Activated T-helper 17 cell treated with anti-CD3 and anti-CD28 coated beads, Interleukin-2, amount 50 U/mL, for 72 hours (primary cell): ENCODE data around the gene AP2B1. TPM values are rescaled to one million over a fixed set of nuclear protein-coding genes. Genes with fewer than 3 reads are reported as not detected.
"Not testable (repeated sequence)": the region's sequence is repeated elsewhere in the genome, so short reads cannot be mapped to it uniquely, and the experiment has no call there.

Experiments
- ATAC-seq: fragments of 150-1000 bp; cut with Tn5 transposase; replicated peaks from 2 replicates; pipeline ENCODE4 v1.10.0; 2021; ENCODE audit warnings: mild to moderate bottlenecking, moderate library complexity
- H3K27ac Mint-ChIP-seq: one replicate; pipeline ENCODE4 v1.8.0; 2022; ENCODE audit warnings: mixed read lengths
- H3K27me3 Mint-ChIP-seq: one replicate; pipeline ENCODE4 v1.8.0; 2022; ENCODE audit warnings: mixed read lengths
- H3K36me3 Mint-ChIP-seq: one replicate; pipeline ENCODE4 v1.8.0; 2022; ENCODE audit warnings: low read depth, mild to moderate bottlenecking, mixed read lengths
- H3K4me1 Mint-ChIP-seq: one replicate; pipeline ENCODE4 v1.8.0; 2022; ENCODE audit warnings: mixed read lengths
- H3K4me3 Mint-ChIP-seq: one replicate; pipeline ENCODE4 v1.8.0; 2022; ENCODE audit warnings: mild to moderate bottlenecking, mixed read lengths
- H3K9me3 Mint-ChIP-seq: one replicate; pipeline ENCODE4 v1.8.0; 2022; ENCODE audit warnings: mixed read lengths
- total RNA-seq, 2 donors: library from RNA; stranded (reverse); gene quantifications; one replicate each; pipeline ENCODE4 v1.2.3, GENCODE V29; 2022

The AP2B1 gene
- total RNA-seq, 2 donors from 2014 or later: 189 to 213 TPM

- Mint-ChIP-seq H3K36me3 (peaks cover 85% of the 10 kb centered on the region), H3K9me3 (no peaks in the 10 kb centered on the region), H3K4me3 (no peak overlapping the region), H3K27me3 (no peaks in the 10 kb centered on the region), H3K4me1 (no peaks in the 10 kb centered on the region), H3K27ac (no peak overlapping the region)
- ATAC-seq: no peak
These were observed 8.9 kb downstream of the AP2B1 start for GRCh38 chr17:35596072-35596471.

DNA sequence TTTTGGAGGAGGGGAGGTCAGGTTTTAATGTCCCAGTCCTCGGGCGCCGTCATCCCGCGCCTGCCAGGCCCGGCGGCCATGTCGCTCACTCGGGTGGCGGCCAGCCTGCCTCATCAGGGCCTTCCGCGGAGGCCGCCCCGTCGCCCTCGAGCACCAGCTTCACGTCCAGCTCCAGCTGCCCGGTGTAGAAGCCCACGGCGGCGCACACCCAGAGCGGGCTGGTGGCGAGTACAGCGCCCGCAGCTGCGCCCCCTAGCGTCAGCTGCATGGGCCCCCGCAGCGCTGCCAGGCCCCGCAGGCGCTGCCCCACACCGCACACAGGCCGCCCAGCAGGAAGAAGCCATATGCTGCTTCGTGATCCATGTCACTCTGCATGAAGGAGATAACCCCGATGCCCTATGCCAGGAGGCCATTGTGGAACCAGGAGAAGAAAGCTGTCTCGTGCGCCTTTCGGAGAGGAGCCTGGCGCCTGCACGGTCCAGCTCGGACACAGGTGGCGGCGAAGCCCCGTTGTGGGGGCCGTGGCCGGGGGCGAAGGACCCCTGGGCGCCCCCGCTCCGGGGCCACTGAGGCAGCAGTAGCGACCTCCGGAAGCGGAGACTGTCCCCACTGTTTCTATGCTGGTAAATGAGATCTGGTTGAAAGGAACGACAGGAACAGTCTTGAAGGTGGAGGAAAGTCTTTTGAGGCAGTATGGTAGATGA is 9.6 kb downstream of the AP2B1 start:
- Mint-ChIP-seq H3K4me1 (no peaks in the 10 kb centered on the region), H3K36me3 (peaks cover 91% of the 10 kb centered on the region), H3K27me3 (no peaks in the 10 kb centered on the region)

DNA sequence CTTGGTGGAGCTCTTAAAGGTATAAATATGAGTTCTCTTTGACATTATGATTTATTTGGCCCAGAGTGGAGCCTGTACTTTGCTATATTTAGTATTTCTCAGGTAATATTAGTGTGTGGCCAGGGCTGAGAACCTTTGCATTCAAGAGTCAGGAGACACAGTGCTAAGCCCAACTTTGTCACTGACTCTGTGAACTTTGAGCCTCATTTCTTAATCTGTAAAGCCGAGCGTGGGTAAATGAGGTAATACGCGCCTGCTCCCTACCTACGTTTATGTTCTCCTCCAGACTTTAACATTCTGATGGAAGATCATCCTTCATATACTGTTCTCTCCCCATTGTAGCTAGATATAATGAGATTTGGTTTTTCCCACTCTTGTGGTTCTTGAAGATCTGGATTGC is 10.5 kb downstream of the AP2B1 start:
- Mint-ChIP-seq H3K9me3 (no peaks in the 10 kb centered on the region), H3K27me3 (no peaks in the 10 kb centered on the region), H3K27ac (no peak overlapping the region), H3K4me1 (no peaks in the 10 kb centered on the region), H3K4me3 (no peak overlapping the region), H3K36me3 (peaks cover 100% of the 10 kb centered on the region)
- no peak for ATAC-seq

More for the DNA sequence above, 9.6 kb downstream of the AP2B1 start:
- Mint-ChIP-seq H3K4me3 (no peak overlapping the region), H3K27ac (no peak overlapping the region), H3K9me3 (no peaks in the 10 kb centered on the region)
- no peak for ATAC-seq

DNA sequence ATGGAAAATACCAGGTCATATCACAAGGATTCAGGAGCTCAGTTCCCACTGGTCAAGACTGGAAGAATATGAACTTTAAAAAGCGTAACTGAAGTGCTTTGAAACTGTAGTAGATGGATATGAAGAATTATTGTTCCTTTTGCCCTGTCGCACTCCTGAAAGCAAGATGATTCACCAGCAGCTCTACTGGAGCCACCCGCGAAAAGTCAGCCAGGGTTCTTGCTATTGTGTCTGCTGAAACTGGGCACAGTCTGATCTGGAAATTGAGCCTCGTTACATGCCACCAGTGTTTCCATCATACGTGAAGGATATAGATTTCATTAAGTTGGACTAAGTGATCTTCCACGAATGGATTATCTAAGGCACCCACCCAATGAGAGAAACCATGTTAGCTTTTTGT is 16.6 kb downstream of the AP2B1 start:
- no peaks in the 10 kb centered on the region for H3K27me3 Mint-ChIP-seq
- no peak for ATAC-seq
- H3K4me3 Mint-ChIP-seq: no peak overlapping the region
- peaks cover 100% of the 10 kb centered on the region for H3K36me3 Mint-ChIP-seq
- no peaks in the 10 kb centered on the region for H3K9me3 Mint-ChIP-seq
- no peak overlapping the region for H3K27ac Mint-ChIP-seq
- no peaks in the 10 kb centered on the region for H3K4me1 Mint-ChIP-seq

DNA sequence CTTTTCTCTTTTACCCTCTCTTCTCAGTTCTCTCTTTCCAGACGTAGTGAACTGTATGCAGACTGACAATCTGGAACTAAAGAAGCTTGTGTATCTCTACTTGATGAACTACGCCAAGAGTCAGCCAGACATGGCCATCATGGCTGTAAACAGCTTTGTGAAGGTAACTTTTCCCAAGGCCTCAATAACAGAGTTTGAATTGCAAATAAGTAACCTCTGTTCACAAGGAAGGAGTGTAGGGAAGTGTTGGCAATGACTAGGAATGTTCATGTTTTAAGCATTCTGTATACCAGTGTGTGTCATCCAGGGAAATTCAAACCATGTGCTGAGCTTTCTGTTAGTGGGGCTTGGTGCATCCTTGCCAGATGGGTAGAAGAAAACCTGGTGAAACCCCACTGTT is 18.6 kb downstream of the AP2B1 start:
- H3K9me3 Mint-ChIP-seq: no peaks in the 10 kb centered on the region
- H3K27ac Mint-ChIP-seq: no peak overlapping the region
- no peak for ATAC-seq
- no peak overlapping the region for H3K4me3 Mint-ChIP-seq
- no peaks in the 10 kb centered on the region for H3K4me1 Mint-ChIP-seq
- H3K36me3 Mint-ChIP-seq: peaks cover 100% of the 10 kb centered on the region
- no peaks in the 10 kb centered on the region for H3K27me3 Mint-ChIP-seq

- ATAC-seq: no peak
- no peak overlapping the region for H3K4me3 Mint-ChIP-seq
- no peaks in the 10 kb centered on the region for H3K27me3 Mint-ChIP-seq
- H3K27ac Mint-ChIP-seq: no peak overlapping the region
- peaks cover 99% of the 10 kb centered on the region for H3K36me3 Mint-ChIP-seq
- no peaks in the 10 kb centered on the region for H3K9me3 Mint-ChIP-seq
- H3K4me1 Mint-ChIP-seq: no peaks in the 10 kb centered on the region
These were observed 20.2 kb downstream of the AP2B1 start for GRCh38 chr17:35607239-35607847.

GRCh38 chr17:35609831-35610230 is 22.7 kb downstream of the AP2B1 start:
- H3K36me3 Mint-ChIP-seq: peaks cover 95% of the 10 kb centered on the region
- ATAC-seq: no peak
- no peaks in the 10 kb centered on the region for H3K4me1 Mint-ChIP-seq
- no peaks in the 10 kb centered on the region for H3K27me3 Mint-ChIP-seq
- H3K4me3 Mint-ChIP-seq: no peak overlapping the region
- no peak overlapping the region for H3K27ac Mint-ChIP-seq
- H3K9me3 Mint-ChIP-seq: no peaks in the 10 kb centered on the region

GRCh38 chr17:35610746-35611145 is 23.6 kb downstream of the AP2B1 start:
- H3K4me3 Mint-ChIP-seq, H3K27me3 Mint-ChIP-seq, H3K9me3 Mint-ChIP-seq, H3K27ac Mint-ChIP-seq, H3K4me1 Mint-ChIP-seq, ATAC-seq: not testable (repeated sequence)
- peaks cover 95% of the 10 kb centered on the region for H3K36me3 Mint-ChIP-seq

- no peak overlapping the region for H3K27ac Mint-ChIP-seq
- ATAC-seq: no peak
- H3K9me3 Mint-ChIP-seq: no peaks in the 10 kb centered on the region
- peaks cover 5% of the 10 kb centered on the region for H3K4me1 Mint-ChIP-seq
- peaks cover 93% of the 10 kb centered on the region for H3K36me3 Mint-ChIP-seq
- H3K27me3 Mint-ChIP-seq: no peaks in the 10 kb centered on the region
- no peak overlapping the region for H3K4me3 Mint-ChIP-seq
These were observed 25.9 kb downstream of the AP2B1 start for GRCh38 chr17:35612924-35613521.

DNA sequence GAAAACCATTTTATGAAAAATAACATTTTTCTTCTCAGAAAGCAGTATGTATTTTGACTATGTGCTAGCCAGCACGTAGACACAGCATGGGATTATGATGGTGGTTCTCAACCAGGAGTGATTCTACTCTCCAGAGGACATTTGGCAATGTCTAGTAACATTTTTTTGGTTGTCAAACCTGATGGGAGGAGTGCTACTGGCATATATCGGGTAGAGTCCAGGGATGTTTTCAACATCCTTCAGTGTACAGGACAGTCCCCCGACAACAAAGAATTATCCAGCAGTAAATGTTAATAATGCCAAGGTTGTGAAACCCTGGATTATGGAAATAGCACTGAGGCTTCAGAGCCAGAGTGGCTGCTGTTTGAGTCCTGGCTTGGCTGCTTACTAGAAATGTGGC is 27.7 kb downstream of the AP2B1 start:
- Mint-ChIP-seq H3K36me3 (peaks cover 93% of the 10 kb centered on the region), H3K4me1 (peaks cover 5% of the 10 kb centered on the region)

GRCh38 chr17:35616536-35616935 is 29.4 kb downstream of the AP2B1 start:
- no peak for ATAC-seq
- Mint-ChIP-seq H3K27me3 (no peaks in the 10 kb centered on the region), H3K36me3 (peaks cover 84% of the 10 kb centered on the region), H3K4me3 (no peak overlapping the region), H3K9me3 (no peaks in the 10 kb centered on the region), H3K27ac (no peak overlapping the region), H3K4me1 (peaks cover 5% of the 10 kb centered on the region)

More for the DNA sequence above, 27.7 kb downstream of the AP2B1 start:
- ATAC-seq: no peak
- Mint-ChIP-seq H3K9me3 (no peaks in the 10 kb centered on the region), H3K27me3 (no peaks in the 10 kb centered on the region), H3K27ac (no peak overlapping the region), H3K4me3 (no peak overlapping the region)

DNA sequence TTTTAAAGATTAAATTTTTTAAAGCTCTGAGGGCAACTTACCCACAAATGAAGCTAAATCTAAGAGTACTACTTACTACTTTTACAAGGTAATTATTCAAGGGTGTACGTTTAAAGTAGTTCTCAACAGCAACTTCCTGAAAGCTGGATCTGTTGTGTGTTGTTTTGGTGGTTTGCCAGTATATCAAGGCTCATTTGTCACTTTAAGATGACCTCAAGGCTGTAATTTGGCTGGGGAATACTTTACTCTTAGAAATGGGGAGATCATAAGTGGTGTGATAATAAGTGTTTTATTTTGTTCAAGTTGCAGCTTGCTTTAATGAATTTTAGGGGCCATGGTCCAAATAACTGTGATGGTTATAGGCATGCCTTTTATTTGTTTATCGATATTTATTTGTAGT is 30.4 kb downstream of the AP2B1 start:
- peaks cover 81% of the 10 kb centered on the region for H3K36me3 Mint-ChIP-seq
- H3K4me3 Mint-ChIP-seq: no peak overlapping the region
- ATAC-seq: no peak
- H3K27me3 Mint-ChIP-seq: no peaks in the 10 kb centered on the region
- H3K9me3 Mint-ChIP-seq: no peaks in the 10 kb centered on the region
- no peak overlapping the region for H3K27ac Mint-ChIP-seq
- peaks cover 5% of the 10 kb centered on the region for H3K4me1 Mint-ChIP-seq

- Mint-ChIP-seq H3K4me1 (peaks cover 5% of the 10 kb centered on the region), H3K4me3 (no peak overlapping the region), H3K9me3 (no peaks in the 10 kb centered on the region), H3K27ac (no peak overlapping the region), H3K27me3 (no peaks in the 10 kb centered on the region), H3K36me3 (peaks cover 76% of the 10 kb centered on the region)
- ATAC-seq: no peak
These were observed 31.5 kb downstream of the AP2B1 start for GRCh38 chr17:35618628-35619027.

DNA sequence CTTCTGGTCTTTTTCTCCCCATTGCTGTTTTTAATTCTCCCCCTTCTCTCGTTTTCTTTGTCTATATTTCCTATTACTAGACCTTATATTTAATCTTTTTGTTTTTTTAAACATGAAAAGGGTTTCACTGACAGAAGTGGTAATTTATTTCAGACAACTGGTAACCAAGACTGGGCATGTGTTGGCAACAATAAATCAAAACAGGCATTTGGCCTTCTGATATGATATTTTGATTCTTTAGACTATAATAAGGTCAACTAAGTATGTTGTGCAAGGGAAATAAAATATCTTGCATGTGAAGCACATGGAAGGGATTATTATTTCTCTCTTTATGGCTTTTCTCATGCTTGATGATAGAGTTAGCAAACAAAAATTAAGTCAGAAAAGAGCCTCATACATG is 34.6 kb downstream of the AP2B1 start:
- H3K4me1 Mint-ChIP-seq: peaks cover 5% of the 10 kb centered on the region
- H3K4me3 Mint-ChIP-seq: no peak overlapping the region
- no peaks in the 10 kb centered on the region for H3K27me3 Mint-ChIP-seq
- no peak for ATAC-seq
- no peak overlapping the region for H3K27ac Mint-ChIP-seq
- H3K9me3 Mint-ChIP-seq: no peaks in the 10 kb centered on the region
- H3K36me3 Mint-ChIP-seq: peaks cover 81% of the 10 kb centered on the region

GRCh38 chr17:35627417-35627816 is 40.3 kb downstream of the AP2B1 start:
- Mint-ChIP-seq H3K4me1 (peaks cover 6% of the 10 kb centered on the region), H3K36me3 (peaks cover 92% of the 10 kb centered on the region), H3K27me3 (no peaks in the 10 kb centered on the region), H3K27ac (no peak overlapping the region), H3K9me3 (no peaks in the 10 kb centered on the region), H3K4me3 (no peak overlapping the region)
- ATAC-seq: no peak
